ENCODE results near the gene LYSMD4. TPM values are rescaled to one million over a fixed set of nuclear protein-coding genes. Genes with fewer than 3 reads are reported as not detected.

LYSMD4 gene
- total RNA-seq, 1 experiment from 2014 or later = 15.9 TPM

DNA sequence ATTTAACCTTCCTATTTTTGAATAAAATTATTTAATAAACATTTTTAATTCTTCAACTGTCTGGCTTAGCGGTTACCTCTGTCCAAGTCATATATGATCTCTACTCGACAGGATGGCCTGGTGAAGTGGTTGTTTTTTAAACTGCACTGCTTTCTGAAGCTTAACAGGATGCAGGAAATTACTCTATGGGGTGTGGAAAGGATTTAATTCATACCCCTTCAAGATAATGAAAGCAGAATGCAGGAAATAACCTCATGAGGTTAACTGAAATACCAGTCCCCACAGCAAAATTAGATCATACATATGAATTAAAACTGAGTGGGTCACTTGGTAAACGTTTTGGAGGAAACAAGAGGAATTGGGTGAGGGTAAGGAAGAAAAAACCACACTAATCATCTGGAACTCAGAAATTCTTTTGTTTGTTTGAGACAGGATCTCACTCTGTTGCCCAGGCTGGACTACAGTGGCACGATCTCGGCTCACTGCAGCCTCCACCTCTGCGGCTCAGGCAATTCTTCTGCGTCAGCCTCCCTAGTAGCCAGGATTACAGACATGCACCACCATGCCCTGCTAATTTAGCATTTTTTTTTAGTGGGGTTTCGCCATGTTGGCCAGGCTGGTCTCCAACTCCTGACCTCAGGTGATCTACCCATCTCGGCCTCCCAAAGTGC is 50.1 kb downstream of the LYSMD4 start:
- H3K27ac Mint-ChIP-seq (ENCODE audit: unreplicated experiment) = no peak overlapping the region

DNA sequence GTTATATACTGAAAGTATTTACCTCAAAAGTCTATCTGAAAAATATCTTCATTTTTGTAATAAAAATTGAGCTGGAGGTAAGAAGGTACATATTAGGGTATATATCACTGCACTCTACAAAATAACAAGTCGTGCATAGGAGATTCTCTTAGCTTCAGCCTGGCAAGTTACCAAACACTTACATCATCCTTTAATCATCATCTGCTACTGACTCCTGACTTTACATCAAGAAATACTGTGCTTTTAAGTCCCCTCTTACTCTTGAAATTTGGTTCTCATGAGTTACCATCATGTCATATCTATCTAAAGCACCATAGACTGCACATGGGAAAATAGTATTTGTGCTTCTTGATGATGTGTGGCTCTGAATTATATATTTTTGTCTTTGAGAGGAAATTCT is 50.8 kb downstream of the LYSMD4 start:
- TF ChIP-seq, protein P1, sequence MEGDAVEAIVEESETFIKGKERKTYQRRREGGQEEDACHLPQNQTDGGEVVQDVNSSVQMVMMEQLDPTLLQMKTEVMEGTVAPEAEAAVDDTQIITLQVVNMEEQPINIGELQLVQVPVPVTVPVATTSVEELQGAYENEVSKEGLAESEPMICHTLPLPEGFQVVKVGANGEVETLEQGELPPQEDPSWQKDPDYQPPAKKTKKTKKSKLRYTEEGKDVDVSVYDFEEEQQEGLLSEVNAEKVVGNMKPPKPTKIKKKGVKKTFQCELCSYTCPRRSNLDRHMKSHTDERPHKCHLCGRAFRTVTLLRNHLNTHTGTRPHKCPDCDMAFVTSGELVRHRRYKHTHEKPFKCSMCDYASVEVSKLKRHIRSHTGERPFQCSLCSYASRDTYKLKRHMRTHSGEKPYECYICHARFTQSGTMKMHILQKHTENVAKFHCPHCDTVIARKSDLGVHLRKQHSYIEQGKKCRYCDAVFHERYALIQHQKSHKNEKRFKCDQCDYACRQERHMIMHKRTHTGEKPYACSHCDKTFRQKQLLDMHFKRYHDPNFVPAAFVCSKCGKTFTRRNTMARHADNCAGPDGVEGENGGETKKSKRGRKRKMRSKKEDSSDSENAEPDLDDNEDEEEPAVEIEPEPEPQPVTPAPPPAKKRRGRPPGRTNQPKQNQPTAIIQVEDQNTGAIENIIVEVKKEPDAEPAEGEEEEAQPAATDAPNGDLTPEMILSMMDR (IDR thresholded peaks at IDR 0.05; ENCODE audit: insufficient read depth in 1 of 2, low read depth in 1 of 2, low read length in 1 of 2, severe bottlenecking in 1 of 2, unreplicated experiment in 1 of 2) = no peak
- intact Hi-C loops (cut with micrococcal nuclease; ENCODE audit: unreplicated experiment) = no loop called here
- ChIA-PET POLR2A (no interaction called here), CTCF (no interaction called here)
- no peak for DNase-seq
- Histone ChIP-seq H3K4me1 (no peaks in the 10 kb centered on the region), H3K27me3 (replicated peaks; ENCODE audit: control insufficient read depth, insufficient read depth, low read length) (no peaks in the 10 kb centered on the region), H3K9me3 (0 out of 2 replicates have a peak, but pooled peaks cover 5% of the 10 kb centered on the region), H3K36me3 (ENCODE audit: control insufficient read depth, insufficient read depth, low read length) (no peaks in the 10 kb centered on the region), H3K4me3 (ENCODE audit: low read depth, low read length) (no peak overlapping the region)
- BruUV-seq (replicated peaks) = no TSS peak
- H3K4me3 Mint-ChIP-seq (ENCODE audit: unreplicated experiment) = no peak overlapping the region
- H3K27me3 Mint-ChIP-seq (ENCODE audit: insufficient read depth, unreplicated experiment) = no peaks in the 10 kb centered on the region
- H3K9me3 Mint-ChIP-seq (ENCODE audit: unreplicated experiment) = peaks cover 25% of the 10 kb centered on the region
- no peak overlapping the region for H3K27ac Mint-ChIP-seq (ENCODE audit: unreplicated experiment)
- no peaks in the 10 kb centered on the region for H3K36me3 Mint-ChIP-seq (ENCODE audit: insufficient read depth, unreplicated experiment)
- H3K4me1 Mint-ChIP-seq (ENCODE audit: low read depth, unreplicated experiment) = no peaks in the 10 kb centered on the region

More for the DNA sequence above, 50.1 kb downstream of the LYSMD4 start:
- no TSS peak for BruUV-seq (replicated peaks)
- no peaks in the 10 kb centered on the region for H3K4me1 ChIP-seq
- H3K4me3 Mint-ChIP-seq (ENCODE audit: unreplicated experiment) = no peak overlapping the region
- H3K36me3 ChIP-seq (ENCODE audit: control insufficient read depth, insufficient read depth, low read length) = no peaks in the 10 kb centered on the region
- TF ChIP-seq, protein P1 (IDR thresholded peaks at IDR 0.05; ENCODE audit: insufficient read depth in 1 of 2, low read depth in 1 of 2, low read length in 1 of 2, severe bottlenecking in 1 of 2, unreplicated experiment in 1 of 2) = no peak
- no peak overlapping the region for H3K4me3 ChIP-seq (ENCODE audit: low read depth, low read length)
- H3K27me3 ChIP-seq (replicated peaks; ENCODE audit: control insufficient read depth, insufficient read depth, low read length) = no peaks in the 10 kb centered on the region
- 0 out of 2 replicates have a peak, but pooled peaks cover 5% of the 10 kb centered on the region for H3K9me3 ChIP-seq
- H3K4me1 Mint-ChIP-seq (ENCODE audit: low read depth, unreplicated experiment) = no peaks in the 10 kb centered on the region
- POLR2A ChIA-PET = no interaction called here
- DNase-seq = no peak
- intact Hi-C loops (cut with micrococcal nuclease; ENCODE audit: unreplicated experiment) = no loop called here
- peaks cover 25% of the 10 kb centered on the region for H3K9me3 Mint-ChIP-seq (ENCODE audit: unreplicated experiment)
- H3K36me3 Mint-ChIP-seq (ENCODE audit: insufficient read depth, unreplicated experiment) = no peaks in the 10 kb centered on the region
- no peaks in the 10 kb centered on the region for H3K27me3 Mint-ChIP-seq (ENCODE audit: insufficient read depth, unreplicated experiment)
- CTCF ChIA-PET = no interaction called here

DNA sequence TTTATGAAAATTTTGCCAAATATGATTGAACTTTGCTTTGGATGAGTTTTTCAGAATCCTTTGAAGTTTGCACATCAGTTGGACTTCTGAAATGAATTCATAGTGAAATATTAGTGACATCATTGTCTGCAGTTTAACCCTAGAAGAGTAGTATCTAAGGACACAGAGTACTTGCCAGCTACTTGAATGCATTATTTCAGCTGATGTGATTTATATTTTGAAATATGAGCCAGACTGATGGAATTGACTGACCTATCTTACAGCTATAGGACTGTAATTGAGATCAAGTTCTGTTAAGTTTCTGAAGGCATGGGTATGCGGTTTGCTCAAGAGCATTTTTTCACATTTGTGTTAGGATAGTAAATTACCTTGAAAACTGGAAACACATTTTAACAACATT is 51.2 kb downstream of the LYSMD4 start:
- Histone ChIP-seq H3K27me3 (replicated peaks; ENCODE audit: control insufficient read depth, insufficient read depth, low read length) (no peaks in the 10 kb centered on the region), H3K9me3 (0 out of 2 replicates have a peak, but pooled peaks cover 5% of the 10 kb centered on the region), H3K4me3 (ENCODE audit: low read depth, low read length) (no peak overlapping the region), H3K36me3 (ENCODE audit: control insufficient read depth, insufficient read depth, low read length) (no peaks in the 10 kb centered on the region), H3K4me1 (no peaks in the 10 kb centered on the region)
- intact Hi-C loops (cut with micrococcal nuclease; ENCODE audit: unreplicated experiment) = no loop called here
- no peaks in the 10 kb centered on the region for H3K4me1 Mint-ChIP-seq (ENCODE audit: low read depth, unreplicated experiment)
- CTCF ChIA-PET = no interaction called here
- H3K36me3 Mint-ChIP-seq (ENCODE audit: insufficient read depth, unreplicated experiment) = no peaks in the 10 kb centered on the region
- no peak overlapping the region for H3K27ac Mint-ChIP-seq (ENCODE audit: unreplicated experiment)
- POLR2A ChIA-PET = no interaction called here
- peaks cover 25% of the 10 kb centered on the region for H3K9me3 Mint-ChIP-seq (ENCODE audit: unreplicated experiment)
- no peak overlapping the region for H3K4me3 Mint-ChIP-seq (ENCODE audit: unreplicated experiment)
- BruUV-seq (replicated peaks) = no TSS peak
- no peak for DNase-seq
- TF ChIP-seq, protein P1 (IDR thresholded peaks at IDR 0.05; ENCODE audit: insufficient read depth in 1 of 2, low read depth in 1 of 2, low read length in 1 of 2, severe bottlenecking in 1 of 2, unreplicated experiment in 1 of 2) = no peak
- H3K27me3 Mint-ChIP-seq (ENCODE audit: insufficient read depth, unreplicated experiment) = no peaks in the 10 kb centered on the region

Measured in Caco-2 (cell line).